Muscle of leg (tissue), 11 donors: ENCODE data around the gene WNT7B. TPM values are rescaled to one million over a fixed set of nuclear protein-coding genes. Genes with fewer than 3 reads are reported as not detected.
A peak's percentile ranks its signal among the peaks of the same experiment; 100 is the strongest.

Experiments used
- DNase-seq: peaks from one replicate; pipeline ENCODE4 v3.0.0; 2013
- H3K27ac ChIP-seq: one replicate; pipeline ENCODE4 v1.5.1; 2013; ENCODE audit warnings: mild to moderate bottlenecking, low read length, control low read depth
- H3K27me3 ChIP-seq: one replicate; pipeline ENCODE4 v1.6.1; 2013; ENCODE audit warnings: low read length; ENCODE audit not compliant: control insufficient read depth, insufficient read depth
- H3K36me3 ChIP-seq: one replicate; pipeline ENCODE4 v1.6.1; 2013; ENCODE audit warnings: low read length; ENCODE audit not compliant: control insufficient read depth, insufficient read depth
- H3K4me1 ChIP-seq: one replicate; pipeline ENCODE4 v1.6.1; 2013; ENCODE audit warnings: low read length; ENCODE audit not compliant: control insufficient read depth, insufficient read depth
- H3K4me3 ChIP-seq: one replicate; pipeline ENCODE4 v1.5.1; 2013; ENCODE audit warnings: low read length, control low read depth
- H3K9me3 ChIP-seq: replicated peaks from 2 replicates; pipeline ENCODE4 v1.6.1; 2013; ENCODE audit warnings: low read depth, low read length; ENCODE audit not compliant: control insufficient read depth
- WGBS: methylation state at CpG from one replicate; pipeline ENCODE4 v1.1.5; 2013; ENCODE audit warnings: missing lambda C conversion rate; ENCODE audit not compliant: insufficient coverage; 5-methylcytosine and 5-hydroxymethylcytosine counted together
- polyA plus RNA-seq, 8 donors: library from polyadenylated mRNA; unstranded; fragments of 120-200 nt; gene quantifications; one replicate each; pipeline versions ENCODE4 v1.2.1 to v1.2.3, GENCODE V29; 2013; ENCODE audit warnings: inconsistent platforms in 1 of 8, low replicate concordance in 1 of 8; ENCODE audit not compliant: insufficient read length in 8 of 8, insufficient read depth in 1 of 8
- total RNA-seq: library from RNA; stranded (reverse); fragments of 120-200 nt; gene quantifications from one replicate; pipeline ENCODE4 v1.2.4, GENCODE V29; 2013

Gene WNT7B
- total and polyA plus RNA-seq, 9 donors: 0.04 to 3.4 (median 0.08) TPM; not detected in 2

DNA sequence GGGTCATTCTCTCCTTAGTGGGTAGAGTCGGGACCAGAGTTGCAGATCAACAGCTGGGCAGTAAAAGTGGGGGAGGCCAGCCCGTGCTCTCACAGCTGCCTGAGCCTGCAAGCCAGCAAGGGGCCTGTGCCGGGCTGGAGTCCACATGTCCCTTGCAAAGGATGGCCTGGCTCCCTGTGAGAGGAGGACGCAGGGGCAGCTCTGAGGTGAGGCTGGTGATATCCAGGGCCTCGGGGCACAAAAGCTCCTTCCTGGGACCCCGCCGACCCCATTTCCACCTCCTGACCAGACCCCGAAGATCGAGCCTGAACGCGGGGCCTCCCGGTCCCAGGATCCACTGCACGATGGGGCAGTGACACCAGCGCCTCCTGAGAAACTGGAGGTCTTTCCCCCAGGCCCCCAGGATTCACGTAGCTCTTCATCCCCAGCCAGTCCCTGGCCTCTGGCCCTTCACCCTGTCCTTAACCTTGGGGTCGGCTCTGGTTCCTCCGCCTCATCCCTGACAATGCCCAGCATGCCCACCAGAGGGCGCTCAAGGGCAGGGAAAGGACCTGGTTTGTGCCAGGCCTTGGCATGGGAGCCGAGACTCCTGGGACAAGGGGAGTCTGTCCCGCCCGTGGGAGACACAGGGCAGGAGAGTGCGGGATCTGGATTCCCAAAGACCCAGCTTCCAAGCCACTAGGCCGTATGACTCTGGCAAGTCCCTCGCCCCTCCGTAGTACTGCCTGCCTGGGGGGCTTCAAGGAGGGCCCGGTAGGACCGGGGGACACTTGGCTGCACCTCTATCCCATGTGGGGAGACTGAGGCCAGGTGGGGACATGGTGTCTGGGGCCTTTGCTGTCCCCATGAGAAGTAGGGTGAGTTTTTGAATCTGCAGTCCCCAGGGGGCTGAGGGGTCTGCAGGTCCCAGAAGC is 17.8 kb upstream of the WNT7B start:
- no peaks in the 10 kb centered on the region for H3K36me3 ChIP-seq
- no peak overlapping the region for H3K4me3 ChIP-seq
- 35% methylated on average over 21 of the region's 27 CpGs for WGBS
- H3K27me3 ChIP-seq: no peaks in the 10 kb centered on the region
- peaks cover 65% of the 10 kb centered on the region for H3K4me1 ChIP-seq
- H3K9me3 ChIP-seq: no peaks in the 10 kb centered on the region
- H3K27ac ChIP-seq: no peak overlapping the region
- peak; percentile 73 for DNase-seq

DNA sequence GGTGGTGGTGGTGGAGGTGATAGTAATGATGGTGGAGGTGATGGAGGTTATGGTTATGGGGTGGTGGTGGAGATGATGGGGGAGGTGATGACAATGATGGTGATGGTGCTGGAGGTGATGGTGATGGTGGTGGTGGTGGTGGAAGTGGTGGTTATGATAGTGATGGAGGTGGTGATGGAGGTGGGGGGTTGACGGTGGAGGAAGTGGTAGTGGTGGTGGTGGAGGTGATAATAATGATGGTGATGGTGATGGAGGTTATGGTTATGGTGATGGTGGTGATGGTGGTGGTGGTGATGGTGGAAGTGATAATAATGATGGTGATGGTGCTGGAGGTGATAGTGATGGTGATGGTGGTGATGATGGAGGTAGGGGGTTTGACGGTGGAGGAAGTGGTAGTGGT is 16.9 kb upstream of the WNT7B start:
- Histone ChIP-seq H3K27ac (no peak overlapping the region), H3K27me3 (no peaks in the 10 kb centered on the region), H3K4me3 (no peak overlapping the region), H3K36me3 (no peaks in the 10 kb centered on the region), H3K4me1 (peaks cover 56% of the 10 kb centered on the region), H3K9me3 (no peaks in the 10 kb centered on the region)
- WGBS: 100% methylated on average over 1 of the region's 2 CpGs
- no peak for DNase-seq

DNA sequence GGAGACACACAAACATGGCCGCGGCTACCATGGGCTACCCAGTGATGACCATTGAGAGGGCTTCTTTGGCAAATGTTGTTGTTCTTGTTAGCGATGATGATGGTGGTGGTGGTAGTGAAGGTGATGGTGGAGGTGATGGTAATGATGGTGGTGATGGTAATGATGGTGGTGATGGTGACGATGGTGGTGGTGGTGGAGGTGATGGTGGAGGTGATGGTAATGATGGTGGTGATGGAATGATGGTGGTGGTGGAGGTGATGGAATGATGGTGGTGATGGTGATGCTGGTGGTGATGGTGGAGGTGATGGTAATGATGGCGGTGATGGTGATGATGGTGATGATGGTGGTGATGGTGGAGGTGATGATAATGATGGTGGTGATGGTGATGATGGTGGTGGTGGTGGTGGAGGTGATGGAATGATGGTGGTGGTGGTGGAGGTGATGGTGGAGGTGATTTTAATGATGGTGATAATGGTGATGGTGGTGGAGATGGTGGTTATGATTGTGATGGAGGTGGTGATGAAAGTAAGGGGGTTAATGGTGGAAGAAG is 16.3 kb upstream of the WNT7B start:
- H3K27ac ChIP-seq: no peak overlapping the region
- H3K27me3 ChIP-seq: no peaks in the 10 kb centered on the region
- H3K36me3 ChIP-seq: no peaks in the 10 kb centered on the region
- H3K4me3 ChIP-seq: no peak overlapping the region
- DNase-seq: no peak
- WGBS: 93% methylated on average over 5 of the region's 5 CpGs
- no peaks in the 10 kb centered on the region for H3K9me3 ChIP-seq
- H3K4me1 ChIP-seq: peaks cover 50% of the 10 kb centered on the region

DNA sequence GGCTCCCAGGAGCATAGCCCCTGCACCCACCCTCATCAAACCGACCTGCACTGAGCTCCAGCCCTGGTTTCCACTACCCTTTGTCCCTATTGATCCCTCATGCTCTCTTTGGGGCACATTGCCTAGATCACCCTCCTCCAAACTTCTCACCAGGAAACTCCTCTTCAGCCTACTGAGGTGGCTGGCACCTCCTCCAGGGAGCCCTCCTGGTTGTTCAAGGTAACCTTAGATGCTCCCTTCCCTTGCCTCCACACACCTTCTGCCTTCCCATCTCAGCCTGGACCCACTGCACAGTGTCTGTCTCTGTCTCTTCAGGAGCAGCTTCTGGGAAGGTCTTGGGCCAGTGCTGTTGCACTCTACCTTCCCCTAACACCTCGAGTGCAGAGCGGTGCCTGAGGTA is 15.8 kb upstream of the WNT7B start:
- H3K4me1 ChIP-seq: peaks cover 45% of the 10 kb centered on the region
- WGBS: 38% methylated on average over 1 of the region's 3 CpGs
- no peak overlapping the region for H3K27ac ChIP-seq
- H3K9me3 ChIP-seq: peaks cover under 1% of the 10 kb centered on the region
- H3K36me3 ChIP-seq: no peaks in the 10 kb centered on the region
- DNase-seq: no peak
- no peak overlapping the region for H3K4me3 ChIP-seq
- no peaks in the 10 kb centered on the region for H3K27me3 ChIP-seq

DNA sequence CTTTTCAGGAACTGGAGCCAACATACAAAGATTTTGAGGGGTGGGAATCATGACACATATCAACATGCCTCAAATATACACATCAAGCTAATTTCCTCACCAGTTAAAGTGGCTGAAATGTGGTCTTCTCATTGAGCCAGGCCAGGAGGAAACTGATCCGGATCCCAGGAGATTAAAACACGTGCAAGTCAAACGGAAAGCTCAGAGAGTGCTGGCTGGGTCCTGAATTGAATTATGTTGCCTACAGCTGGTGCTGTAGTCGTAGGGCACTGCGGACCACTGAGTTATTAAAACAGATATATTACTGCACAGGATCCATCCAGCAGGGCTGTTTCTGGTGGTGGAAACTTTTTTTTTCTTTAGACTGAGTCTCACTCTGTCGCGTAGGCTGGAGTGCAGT is 14.1 kb upstream of the WNT7B start:
- H3K27ac ChIP-seq: no peak overlapping the region
- peak; percentile 67 for DNase-seq
- WGBS: 0% methylated on average over 1 of the region's 7 CpGs
- no peak overlapping the region for H3K4me3 ChIP-seq
- H3K27me3 ChIP-seq: no peaks in the 10 kb centered on the region
- no peaks in the 10 kb centered on the region for H3K36me3 ChIP-seq
- H3K4me1 ChIP-seq: peaks cover 29% of the 10 kb centered on the region
- H3K9me3 ChIP-seq: peaks cover 3% of the 10 kb centered on the region

DNA sequence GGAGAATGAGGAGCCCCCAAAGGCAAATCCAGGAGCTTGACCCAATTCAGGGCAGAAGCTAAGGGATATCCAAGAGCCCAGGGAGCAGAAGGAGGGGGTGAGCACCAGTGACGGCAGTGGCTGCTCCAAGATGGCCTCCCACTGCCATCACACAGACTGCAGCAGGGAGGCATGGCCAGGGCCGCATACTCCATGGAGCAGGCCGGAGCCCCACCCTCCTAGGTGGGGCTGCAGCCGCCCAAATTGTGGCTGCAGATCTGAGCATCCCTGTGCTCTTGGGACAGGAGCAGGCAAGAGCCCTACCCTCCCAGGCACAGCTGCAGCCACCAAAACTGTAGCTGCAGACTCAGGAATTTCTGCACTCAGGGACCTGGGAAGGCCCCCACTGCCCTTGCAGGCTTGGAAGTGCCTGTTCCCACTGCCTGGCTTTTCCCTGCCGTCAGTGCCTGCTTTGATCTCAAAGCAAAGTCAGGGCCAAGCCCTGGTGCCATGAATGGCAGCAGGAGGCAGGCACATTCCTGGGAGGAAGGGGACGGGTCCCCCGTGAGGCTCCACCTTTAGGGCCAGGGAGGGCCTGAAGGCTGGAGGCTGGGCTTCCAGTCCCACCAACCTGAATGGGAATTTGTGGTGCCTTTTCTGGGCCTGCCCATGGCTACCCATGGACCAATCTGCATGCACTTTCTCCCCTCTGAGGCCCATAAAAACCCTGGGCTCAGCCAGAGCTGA is 10.3 kb upstream of the WNT7B start:
- DNase-seq: no peak
- H3K4me3 ChIP-seq: no peak overlapping the region
- H3K4me1 ChIP-seq: peaks cover 9% of the 10 kb centered on the region
- H3K36me3 ChIP-seq: no peaks in the 10 kb centered on the region
- H3K27me3 ChIP-seq: peaks cover 2% of the 10 kb centered on the region
- peaks cover 14% of the 10 kb centered on the region for H3K9me3 ChIP-seq
- WGBS: 70% methylated on average over 7 of the region's 7 CpGs
- H3K27ac ChIP-seq: no peak overlapping the region

DNA sequence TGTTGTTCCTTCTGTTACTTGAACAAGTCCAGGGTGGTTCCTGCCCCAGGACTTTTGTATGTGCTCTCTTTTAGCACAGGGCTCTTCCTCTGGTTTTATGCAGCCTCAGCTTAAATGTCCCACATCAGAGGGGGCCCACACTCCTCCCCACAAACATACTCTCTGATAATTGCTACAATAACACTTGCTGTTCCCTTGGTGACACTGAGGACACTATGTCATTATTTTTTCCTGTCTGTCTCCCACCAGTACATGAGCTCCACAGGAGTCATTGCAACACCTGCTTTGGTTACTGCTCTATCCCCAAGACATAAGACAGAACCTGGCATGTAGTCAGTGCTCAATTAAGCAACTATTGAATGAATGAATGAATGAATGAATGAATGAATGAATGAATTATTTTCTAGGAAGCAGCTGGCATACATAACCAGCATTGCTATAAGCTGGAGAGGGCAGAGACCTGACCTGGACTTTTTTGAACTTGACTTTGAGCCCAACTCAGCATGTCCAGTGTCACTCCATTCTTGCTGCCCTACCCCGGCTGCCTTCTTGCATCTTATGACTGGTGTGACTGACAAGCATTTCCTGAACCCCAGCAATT is 7.5 kb upstream of the WNT7B start:
- Histone ChIP-seq H3K9me3 (peaks cover 14% of the 10 kb centered on the region), H3K27me3 (peaks cover 8% of the 10 kb centered on the region), H3K27ac (no peak overlapping the region), H3K4me1 (no peaks in the 10 kb centered on the region), H3K4me3 (no peak overlapping the region), H3K36me3 (no peaks in the 10 kb centered on the region)
- WGBS: 78% methylated on average over 1 of the region's 1 CpG
- no peak for DNase-seq

DNA sequence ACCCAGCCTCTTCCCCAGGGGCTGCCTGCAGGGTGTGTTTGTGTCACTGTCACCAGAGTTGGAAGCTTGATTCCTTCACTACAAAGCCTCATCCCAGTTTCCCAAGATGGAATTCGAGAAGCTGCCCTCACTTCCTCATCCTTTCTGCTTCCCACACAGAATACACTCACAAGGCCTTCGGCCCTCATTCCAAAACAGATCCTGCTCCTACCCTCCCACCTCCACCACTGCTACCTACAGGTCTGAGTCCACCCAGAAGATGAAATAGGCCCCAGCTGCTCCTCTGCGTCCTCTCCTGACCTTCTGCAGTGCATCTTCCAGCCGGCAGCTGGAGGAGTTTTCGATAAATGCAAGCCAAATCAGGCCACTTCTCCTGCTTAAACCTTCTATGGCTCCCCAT is 6.8 kb upstream of the WNT7B start:
- Histone ChIP-seq H3K4me3 (no peak overlapping the region), H3K27me3 (peaks cover 13% of the 10 kb centered on the region), H3K4me1 (peaks cover 5% of the 10 kb centered on the region), H3K9me3 (peaks cover 14% of the 10 kb centered on the region), H3K27ac (no peak overlapping the region), H3K36me3 (no peaks in the 10 kb centered on the region)
- DNase-seq: no peak
- 60% methylated on average over 5 of the region's 5 CpGs for WGBS

DNA sequence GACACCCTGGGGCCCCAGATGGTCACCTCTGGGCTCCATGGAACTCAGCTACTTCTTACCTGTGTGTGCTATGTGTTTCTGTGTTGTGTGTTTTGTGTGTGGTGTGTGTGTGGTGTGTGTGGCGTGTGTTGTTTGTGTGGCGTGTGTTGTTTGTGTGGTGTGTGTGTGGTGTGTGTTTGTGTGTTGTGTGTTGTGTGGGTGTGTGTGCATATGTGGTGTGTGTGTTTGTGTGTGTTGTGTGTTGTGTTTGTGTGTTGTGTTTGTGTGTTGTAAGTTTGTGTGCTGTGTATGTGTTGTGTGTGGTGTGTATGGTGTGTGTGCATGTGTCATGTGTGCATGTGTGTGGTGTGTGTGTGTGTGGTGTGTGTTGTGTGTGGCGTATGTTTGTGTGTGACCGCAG is 3.8 kb upstream of the WNT7B start:
- H3K27ac ChIP-seq: no peak overlapping the region
- peaks cover 8% of the 10 kb centered on the region for H3K9me3 ChIP-seq
- peaks cover 13% of the 10 kb centered on the region for H3K4me1 ChIP-seq
- no peak overlapping the region for H3K4me3 ChIP-seq
- WGBS: 85% methylated on average over 4 of the region's 4 CpGs
- DNase-seq: no peak
- H3K36me3 ChIP-seq: no peaks in the 10 kb centered on the region
- H3K27me3 ChIP-seq: peaks cover 34% of the 10 kb centered on the region

DNA sequence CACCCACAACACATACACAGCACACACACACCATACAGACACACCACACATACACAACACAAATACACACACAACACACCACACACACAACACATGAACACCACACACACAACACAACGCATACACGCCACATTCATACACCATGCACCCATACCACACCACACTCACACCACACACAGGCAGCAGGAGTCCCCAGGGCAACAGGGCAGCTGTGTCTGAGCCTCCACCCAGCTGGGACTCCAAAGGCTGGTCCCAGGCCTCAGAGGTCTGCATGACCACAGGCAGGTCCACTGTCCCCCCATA is 3.3 kb upstream of the WNT7B start:
- peaks cover 39% of the 10 kb centered on the region for H3K27me3 ChIP-seq
- WGBS: no CpG with 5 or more reads among the region's 2 CpGs

More for the DNA sequence above, 3.3 kb upstream of the WNT7B start:
- H3K4me1 ChIP-seq: peaks cover 13% of the 10 kb centered on the region
- DNase-seq: no peak
- no peaks in the 10 kb centered on the region for H3K36me3 ChIP-seq
- no peak overlapping the region for H3K4me3 ChIP-seq
- H3K27ac ChIP-seq: no peak overlapping the region
- peaks cover 5% of the 10 kb centered on the region for H3K9me3 ChIP-seq
